GM21528 (cell line): ENCODE measurements around the gene TAB3.

ENCODE experiments used
- ATAC-seq: cut with Tn5 transposase; IDR thresholded peaks from one replicate; pipeline ENCODE4 v1.9.1; 2021; ENCODE audit warnings: mild to moderate bottlenecking, moderate library complexity; ENCODE audit not compliant: unreplicated experiment, low FRiP score

TAB3 gene

GRCh38 chrX:30887721-30888120, 1.3 kb downstream of the TAB3 start:
- no peak for ATAC-seq

- no peak for ATAC-seq
These were observed 1.8 kb downstream of the TAB3 start for GRCh38 chrX:30887288-30887687.

- no peak for ATAC-seq
These were observed 3.9 kb downstream of the TAB3 start for GRCh38 chrX:30885136-30885535.

DNA sequence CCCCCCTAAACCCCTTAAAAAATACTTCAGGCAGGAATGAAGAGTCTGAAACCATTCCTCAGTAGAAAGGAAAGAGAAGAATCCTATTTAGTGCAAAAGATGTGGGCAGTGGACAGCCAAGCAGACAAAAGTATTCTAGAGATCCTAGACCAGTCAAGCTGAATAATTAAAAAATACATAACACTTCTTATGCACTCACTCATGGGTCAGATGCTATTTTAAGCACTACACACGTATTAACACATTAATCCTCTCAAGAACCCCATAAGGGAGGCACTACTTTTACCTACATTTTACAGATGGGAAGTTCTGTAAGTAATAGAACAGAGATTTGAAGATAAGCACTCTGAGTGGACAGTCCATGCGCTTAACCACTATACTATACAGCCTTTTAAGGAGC, 5.9 kb downstream of the TAB3 start:
- ATAC-seq: no peak

DNA sequence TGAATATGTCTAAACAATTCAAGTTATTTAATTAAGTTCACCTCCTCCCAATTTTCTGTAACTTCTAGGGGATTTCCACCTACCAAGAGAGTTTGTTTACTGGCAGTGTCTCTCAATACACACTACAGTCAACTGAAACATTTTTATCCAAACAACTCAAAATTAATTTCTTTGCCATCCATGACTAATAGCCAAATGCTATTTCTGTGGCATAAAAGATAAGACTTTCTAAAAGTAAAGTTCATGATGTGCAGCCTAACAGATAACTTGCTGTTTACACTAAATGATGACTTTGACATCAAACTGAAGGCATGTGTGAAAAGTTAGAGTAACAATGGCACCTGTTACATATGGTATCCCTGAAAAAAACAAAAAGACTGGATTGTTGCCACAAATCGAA, 7.3 kb downstream of the TAB3 start:
- no peak for ATAC-seq

GRCh38 chrX:30881390-30881789, 7.7 kb downstream of the TAB3 start:
- ATAC-seq: no peak

DNA sequence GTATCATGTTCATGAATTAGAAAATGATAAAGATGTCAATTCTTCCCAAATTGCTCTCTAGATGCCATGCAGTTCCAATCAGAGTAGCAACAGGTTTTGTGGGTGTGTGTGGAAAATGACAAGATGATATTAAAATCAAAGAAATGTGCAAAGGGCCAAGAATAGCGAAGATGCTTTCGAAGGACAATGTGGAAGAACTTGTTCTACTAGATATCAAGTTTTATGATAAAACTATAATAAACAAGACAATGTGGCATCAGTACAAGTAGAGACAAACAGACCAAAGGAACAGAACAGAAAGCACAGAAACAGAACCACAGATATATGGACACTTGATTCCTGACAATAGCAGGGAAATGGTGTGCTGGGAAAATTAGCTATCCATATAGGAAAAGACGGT, 9.0 kb downstream of the TAB3 start:
- ATAC-seq: no peak

GRCh38 chrX:30876367-30876766, 12.7 kb downstream of the TAB3 start:
- ATAC-seq: no peak

- no peak for ATAC-seq
These were observed 13.1 kb downstream of the TAB3 start for GRCh38 chrX:30875957-30876356.

- no peak for ATAC-seq
These were observed 14.2 kb downstream of the TAB3 start for GRCh38 chrX:30874851-30875250.

GRCh38 chrX:30870572-30870971, 18.5 kb downstream of the TAB3 start:
- ATAC-seq: no peak

DNA sequence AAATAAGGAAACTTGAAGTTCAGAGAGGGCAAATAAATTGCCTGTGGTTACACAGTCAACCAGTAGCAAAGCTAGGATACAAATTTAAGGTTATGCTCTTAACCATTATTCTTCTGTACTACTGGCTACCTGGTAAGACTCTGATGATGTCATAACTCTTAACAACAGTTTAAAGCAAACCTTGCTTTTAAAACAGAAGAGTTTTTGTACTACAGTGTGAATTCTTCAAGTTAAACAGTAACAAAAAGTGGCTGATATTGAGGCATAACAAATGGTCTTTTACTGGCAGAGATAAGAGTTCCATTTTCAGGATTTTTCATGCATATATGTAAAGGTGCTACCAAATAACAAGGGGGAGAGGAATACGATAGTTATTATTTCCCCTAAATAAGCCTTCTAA, 23.4 kb downstream of the TAB3 start:
- ATAC-seq: no peak

DNA sequence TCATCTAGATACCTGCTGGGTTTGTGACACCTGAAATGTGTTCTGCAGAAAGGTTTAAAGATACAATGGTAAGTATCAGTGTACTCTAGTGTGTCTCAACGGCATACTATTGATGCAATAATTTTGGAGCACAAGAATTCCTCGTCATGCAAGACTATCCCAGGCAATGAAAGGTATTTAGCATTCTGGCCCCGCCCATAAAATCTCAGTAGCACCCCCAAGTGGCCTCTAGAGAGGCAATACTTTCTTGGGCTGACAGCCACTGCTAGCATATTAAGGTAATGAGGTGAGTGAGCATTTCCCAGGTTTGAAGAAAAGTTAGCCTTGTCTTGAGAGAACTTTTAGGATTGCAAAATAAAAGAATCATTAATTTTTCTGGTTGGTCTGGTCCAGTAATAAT, 24.0 kb downstream of the TAB3 start:
- no peak for ATAC-seq

DNA sequence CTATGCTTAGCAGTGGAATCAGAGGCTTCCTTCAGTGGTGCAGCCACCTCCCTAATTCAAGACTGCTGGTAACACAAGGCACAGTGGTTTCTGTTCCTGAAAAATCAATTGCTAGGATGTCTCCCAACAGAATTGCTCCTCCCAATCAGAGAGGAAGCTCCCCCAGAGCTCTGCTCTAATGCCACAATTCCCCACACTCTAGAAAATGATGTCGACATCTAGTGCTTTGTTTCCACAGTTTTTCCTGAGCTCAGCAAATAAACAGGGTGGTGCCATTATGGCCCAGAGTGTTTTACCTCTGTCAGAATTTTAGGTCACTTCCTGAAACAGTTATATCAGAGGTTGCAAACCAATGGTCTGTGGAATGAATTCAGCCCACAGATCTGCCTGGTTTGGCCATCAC, 24.7 kb downstream of the TAB3 start:
- ATAC-seq: no peak

GRCh38 chrX:30863974-30864373, 25.1 kb downstream of the TAB3 start:
- ATAC-seq: no peak

GRCh38 chrX:30858098-30858497, 31.0 kb downstream of the TAB3 start:
- no peak for ATAC-seq

DNA sequence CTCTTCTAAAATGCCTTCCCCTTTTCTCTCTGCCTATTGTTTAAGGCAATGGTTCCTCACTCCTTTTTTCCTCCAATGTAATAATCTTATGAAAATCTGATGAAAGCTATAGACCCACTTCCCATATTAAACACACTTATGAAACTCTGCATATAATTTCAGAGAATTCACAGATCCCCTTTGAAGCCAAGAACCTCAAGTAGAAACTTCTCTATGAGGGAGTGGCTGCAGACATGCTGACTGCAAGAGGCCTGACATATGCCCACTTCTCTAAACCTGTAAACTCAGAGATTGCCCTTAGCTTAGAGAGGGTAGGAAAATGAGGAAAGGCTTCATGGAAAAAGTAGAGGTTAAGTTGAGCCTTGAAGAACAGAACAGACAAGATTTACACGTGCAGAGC, 37.6 kb downstream of the TAB3 start:
- no peak for ATAC-seq

GRCh38 chrX:30835373-30835772, 53.7 kb downstream of the TAB3 start:
- no peak for ATAC-seq

DNA sequence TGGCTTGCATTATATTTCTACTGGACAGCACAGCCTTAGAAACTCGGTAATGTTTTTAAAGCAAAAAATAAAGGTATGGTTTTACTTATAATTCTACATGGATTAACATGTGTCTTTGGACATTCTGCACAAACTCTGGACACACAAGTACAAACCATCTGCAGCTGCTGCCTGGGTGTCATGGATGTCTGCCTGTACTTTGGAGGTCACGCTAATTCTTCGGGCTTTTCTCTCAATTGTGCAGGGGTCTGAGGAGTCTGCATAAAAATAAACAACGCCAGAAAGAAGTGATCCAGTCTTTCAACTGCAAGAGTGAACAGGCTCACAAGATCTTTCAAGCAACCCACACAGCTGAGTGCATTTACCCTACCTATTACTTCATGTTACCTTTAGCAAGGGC, 55.2 kb downstream of the TAB3 start:
- ATAC-seq: no peak

- peak; percentile 72 for ATAC-seq
These were observed 58.0 kb downstream of the TAB3 start for GRCh38 chrX:30831082-30831481.

DNA sequence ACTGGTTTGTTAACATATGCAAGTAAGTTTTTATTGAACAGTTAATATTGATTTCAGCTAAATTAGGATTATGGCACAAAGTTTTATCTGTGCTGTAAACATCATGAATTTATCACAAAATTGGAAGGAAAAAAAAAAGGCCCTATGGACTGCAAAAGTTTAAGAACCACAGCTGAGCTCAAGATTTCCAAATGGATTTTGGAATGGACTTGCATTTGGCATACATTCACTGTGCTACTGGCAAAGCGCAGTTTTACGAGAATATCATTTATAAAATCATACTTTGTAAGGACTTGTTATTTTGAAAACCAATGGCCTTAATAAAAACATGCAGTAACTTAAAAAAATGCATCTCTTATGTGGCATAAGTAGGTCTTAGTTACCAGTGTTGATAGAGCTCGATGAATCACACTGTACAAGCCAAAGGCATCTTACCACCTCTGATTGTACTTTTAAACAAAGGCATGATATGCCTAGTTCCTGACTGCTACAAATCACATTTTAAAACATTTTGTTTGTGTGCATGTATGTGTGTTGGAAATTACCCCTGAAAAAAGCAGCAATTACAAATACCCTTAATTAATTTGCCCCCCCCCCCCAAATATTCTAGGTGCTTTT, 58.6 kb downstream of the TAB3 start:
- no peak for ATAC-seq

- no peak for ATAC-seq
These were observed 64.8 kb downstream of the TAB3 start for GRCh38 chrX:30824275-30824674.

DNA sequence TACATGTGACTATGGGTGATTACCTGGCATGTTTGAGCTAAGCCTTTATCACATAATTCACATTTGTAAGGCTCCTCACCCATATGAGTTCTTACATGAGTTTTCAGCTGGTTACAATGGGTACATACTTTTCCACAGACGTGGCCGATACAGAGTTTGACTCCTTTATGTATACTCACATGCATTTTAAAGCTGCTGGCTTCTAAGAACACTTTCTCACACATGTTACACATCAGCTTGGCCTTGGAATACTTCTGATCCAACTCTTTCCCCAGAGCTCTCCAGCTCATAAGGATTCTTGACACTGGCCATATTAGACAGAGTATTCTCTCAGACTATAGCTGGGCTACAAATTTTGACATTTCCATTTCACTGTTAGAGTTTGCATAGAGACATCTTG, 66.3 kb downstream of the TAB3 start:
- ATAC-seq: no peak
